ENCODE measurements around the gene NALCN.

Gene NALCN

DNA sequence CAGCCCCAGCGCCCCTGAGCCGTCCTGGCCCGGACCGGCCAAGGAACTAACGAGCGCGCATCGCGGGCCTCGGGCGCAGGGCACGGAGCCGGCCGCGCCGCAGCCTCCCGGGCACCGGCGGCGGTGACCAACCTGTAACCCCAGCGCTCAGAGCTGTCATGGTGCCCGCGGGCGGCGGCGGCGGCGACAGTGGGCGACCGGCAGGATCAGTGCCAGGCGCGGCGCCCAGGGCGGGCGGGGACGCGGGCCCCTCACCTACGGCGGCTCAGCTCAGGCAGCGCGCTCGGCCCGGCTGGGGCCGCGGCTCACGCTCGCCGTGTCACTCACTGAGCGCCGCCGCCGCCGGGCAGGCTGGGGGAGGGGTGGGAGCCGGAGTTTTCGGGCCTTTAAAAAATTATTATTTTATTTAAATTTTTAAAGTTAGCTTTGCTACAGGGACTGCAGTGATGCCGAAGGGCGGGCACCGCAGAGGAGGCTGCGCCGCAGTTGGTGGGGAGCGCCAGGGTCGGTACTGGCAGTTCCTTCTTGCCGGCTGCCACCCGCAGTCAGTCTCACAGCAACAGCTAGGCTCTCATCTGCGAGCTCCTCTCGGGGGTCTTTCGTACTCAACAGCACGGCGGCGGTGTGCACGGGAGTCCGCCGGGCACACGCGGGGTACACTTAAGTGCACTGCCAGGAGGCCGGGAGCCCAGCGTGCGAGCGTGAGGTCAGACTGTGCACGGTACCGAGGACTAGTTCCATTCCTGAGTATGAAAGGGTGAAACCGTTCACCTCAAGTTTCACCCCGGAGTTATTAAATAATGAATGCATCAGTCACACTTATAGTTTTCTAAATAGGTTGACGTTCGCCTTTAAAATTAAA is at the start of gene NALCN:
TSS of gene NALCN (minus strand) at position 328 of the 862 bp plus-strand sequence. CDS start 17,382 bp downstream, outside the sequence.
- DNase-seq (ENCODE audit: low read depth in 1 of 2, low spot score in 1 of 2): no peak

DNA sequence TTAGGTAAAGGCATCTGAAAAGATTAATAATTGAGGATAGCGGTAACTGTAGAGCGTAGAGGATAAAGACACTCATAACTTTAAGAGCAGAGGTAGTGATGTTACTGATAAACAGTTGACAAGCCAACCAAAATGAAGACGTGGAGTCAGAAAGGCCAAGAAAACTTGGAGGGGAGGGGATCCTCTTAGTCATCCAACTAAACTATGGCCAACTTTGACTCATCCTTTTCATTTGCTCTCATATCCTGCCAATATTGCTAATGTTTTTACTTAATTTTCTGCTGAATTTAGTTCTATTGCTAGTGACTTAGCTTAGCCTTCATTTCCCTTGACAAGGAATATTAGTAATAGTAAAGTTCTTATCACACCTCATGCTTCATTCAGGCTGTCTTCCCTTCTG is 49.6 kb upstream of the NALCN start:
- no peak for DNase-seq (ENCODE audit: low read depth in 1 of 2, low spot score in 1 of 2)

DNA sequence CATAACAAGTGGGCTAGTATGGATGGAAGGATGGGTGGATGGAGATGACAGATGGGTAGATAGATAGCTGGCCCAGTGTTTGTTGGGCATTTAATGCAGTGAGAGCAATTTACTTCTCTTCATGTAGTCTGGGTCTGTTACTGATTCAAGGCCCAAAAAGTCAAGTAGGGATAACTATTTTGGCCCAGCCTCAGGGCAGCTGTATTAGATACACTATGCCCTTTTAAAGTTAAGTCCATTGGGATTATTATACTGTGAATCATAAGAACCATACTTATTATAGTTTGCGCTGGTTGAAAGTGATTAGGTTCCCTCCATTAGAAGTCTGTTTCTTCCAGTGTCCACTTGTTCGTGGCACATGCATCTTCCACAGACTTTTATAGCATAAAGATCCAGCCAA is 40.9 kb upstream of the NALCN start:
- no peak for DNase-seq (ENCODE audit: low read depth in 1 of 2, low spot score in 1 of 2)

DNA sequence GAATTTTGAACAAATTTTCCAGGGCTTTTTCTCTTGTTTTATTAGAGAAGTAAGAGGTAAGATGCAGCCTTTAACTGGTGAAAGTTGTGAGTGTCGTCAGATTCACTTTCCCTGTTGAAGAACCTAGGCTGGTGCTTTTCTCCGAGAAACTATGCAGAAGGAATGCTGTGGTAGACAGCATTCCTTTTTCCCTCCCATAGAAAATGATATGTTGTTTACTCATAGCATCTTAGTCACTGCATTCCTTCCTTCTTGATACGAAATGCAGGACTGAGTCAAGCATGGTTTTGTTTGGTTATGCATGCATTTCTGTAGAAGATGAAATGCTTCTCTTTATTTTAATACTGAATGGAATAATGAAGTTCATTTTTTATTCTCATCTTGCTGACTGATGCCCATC is 39.6 kb upstream of the NALCN start:
- DNase-seq (ENCODE audit: low read depth in 1 of 2, low spot score in 1 of 2): no peak

DNA sequence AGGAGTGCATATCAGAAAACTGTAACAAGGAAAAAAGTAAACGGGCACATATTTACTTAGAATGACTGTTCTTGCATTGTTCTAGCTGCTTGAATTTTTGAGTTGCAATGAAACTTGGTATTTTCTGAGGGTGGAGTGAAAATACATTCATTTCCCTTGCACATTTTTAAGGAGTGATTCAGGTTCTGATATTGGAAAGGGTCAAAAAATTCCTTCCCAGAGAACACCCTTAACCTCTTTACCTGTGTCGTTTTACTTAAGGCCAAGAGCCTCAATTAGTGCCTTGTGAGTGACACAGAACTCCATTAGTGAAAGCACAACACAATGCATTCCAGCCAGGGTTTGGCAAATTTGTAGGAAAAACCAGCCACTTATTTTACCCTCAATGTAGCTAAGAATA is 38.5 kb upstream of the NALCN start:
- DNase-seq (ENCODE audit: low read depth in 1 of 2, low spot score in 1 of 2): no peak

DNA sequence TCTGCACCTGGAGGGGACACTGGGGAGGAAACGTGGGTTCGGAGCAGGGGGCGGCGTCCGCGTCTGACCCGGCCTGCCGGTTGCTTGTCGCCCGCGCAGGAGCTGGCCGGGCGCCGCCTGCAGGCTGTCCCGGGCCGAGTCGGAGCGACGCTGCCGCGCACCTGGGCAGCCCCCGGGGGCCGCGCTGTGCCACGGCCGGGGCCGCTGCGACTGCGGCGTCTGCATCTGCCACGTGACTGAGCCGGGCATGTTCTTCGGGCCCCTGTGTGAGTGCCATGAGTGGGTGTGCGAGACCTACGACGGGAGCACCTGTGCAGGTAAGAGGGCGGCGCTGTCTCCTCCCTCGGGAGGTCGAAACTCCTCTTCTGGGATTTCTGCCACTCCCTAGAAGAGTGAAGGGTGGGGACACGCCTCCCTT is 37.5 kb upstream of the NALCN start:
- DNase-seq (ENCODE audit: low read depth in 1 of 2, low spot score in 1 of 2): no peak

DNA sequence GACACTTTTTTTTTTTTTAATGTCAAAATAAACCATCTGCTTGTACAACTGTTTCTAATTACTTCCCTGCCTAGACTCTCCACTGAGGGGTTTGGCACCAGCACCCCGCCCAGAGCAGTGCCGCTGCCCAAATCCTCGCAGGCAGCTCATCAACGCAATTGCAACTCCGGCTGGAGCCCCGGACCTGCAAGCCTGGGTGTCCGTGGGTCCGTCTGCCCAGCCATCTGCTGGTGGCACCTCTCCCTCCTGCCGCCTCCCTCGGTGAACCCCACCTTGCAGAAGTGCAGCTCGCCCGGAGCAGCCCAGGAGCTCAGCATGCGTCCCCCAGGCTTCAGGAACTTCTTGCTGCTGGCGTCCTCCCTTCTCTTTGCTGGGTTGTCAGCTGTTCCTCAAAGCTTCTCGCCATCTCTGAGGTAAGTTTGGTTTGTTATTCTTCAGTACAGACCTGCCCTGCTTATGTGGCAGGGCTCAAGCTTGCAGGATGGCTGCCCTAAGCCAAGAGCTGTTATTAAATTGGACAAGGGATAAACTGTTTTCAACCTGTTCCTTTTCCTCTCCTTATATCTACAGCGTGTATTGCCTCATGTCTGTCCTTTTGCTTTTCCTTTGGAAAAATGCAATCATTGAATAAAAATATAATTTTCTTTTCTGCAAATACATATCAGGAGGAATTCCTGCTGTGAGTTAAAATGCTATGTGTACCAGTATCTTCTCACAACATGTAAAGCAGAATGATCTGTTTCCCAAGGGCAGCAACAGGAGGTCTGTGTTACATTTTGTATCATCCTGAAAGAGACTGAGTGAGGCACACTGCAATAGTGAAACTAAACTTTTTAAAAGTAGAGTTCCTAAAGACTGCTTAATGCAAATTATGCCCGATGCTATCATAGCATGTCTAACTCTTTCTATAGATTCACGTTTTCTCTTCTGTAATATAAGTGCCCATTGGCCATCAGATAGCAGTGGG is 36.5 kb upstream of the NALCN start, which contains the start of gene ITGBL1:
TSS of gene ITGBL1 (plus strand) at position 157 of the 967 bp plus-strand sequence. CDS start at position 316, 159 bp downstream.
- no peak for DNase-seq (ENCODE audit: low read depth in 1 of 2, low spot score in 1 of 2)

DNA sequence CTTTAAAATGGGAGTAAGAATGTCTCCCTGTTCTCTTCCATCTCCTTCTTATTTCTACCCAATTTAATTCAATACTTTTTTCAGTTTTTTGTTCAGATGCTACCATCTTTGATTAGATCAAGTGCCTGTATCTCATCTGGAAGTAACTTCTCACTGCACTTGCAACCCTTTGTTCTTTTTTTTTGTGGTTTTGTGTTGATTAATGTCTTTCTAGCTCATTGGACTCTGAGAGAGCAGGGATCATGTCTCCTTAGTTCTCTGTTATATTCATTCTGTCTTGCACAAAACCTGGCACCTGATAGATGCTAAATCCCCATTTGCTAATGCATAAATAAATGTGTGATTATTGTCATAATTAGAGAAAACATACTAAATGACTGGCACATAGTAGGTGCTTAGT is 35.3 kb upstream of the NALCN start:
- no peak for DNase-seq (ENCODE audit: low read depth in 1 of 2, low spot score in 1 of 2)

DNA sequence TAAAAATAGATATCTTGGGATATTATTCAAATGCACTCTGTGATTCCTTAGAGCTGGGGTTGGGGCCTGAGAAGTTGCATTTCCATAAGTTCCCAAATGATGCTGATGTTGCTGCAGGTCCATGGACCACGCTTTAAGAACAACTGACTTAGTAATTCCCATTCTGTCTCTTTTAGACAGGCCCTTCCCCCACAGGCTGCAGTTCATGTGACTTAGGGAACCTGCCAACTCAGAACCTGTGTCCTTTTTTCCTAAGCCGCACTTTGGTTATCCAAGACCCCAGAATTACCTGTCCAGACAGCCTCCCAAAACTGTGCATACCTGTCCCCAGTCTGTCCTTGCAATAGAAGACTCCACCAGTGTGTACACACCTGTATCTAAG is 34.4 kb upstream of the NALCN start:
- DNase-seq (ENCODE audit: low read depth in 1 of 2, low spot score in 1 of 2): no peak

DNA sequence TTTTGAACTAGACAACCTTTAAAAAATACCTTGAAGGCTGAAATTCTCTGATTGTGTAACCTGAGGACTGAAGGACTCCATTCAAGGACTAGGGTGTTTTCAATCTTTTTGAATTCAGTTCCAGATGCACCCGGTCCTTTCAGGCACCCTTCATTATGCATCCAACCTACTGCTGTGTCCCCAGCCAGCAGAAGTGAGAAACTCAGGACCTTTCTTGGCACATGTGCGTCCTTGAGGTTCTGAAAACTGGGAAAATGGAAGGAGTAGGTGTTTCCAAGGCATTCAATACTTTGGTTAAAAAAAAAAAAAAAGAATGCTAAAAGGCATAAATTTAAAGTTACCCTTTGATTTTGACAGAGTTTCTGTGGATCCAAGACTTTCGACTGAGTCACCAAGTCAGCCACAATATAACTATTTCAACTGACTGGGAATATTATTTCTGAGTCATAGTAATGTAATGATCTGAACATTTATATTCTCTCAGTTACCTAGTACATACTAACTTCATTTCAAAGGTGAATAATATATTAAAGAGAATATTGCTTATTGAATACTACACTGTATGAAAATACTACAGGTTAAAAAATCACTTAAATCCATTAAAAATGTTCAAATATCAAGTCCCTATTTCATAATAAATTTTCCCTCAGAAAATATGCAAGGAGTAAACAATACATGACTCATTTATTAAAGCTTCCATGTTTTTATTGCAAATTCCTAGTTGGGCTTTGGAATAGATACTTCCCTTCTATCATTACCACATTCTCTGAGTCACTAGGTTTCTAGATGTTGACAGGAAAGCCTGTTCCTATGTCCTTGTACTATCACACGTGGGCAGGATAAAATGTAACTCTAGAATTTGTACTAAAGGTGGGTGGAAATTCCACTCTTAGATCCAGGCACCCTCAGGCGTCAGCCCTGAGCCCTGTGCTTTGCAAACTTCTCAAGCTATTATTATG is 33.8 kb upstream of the NALCN start:
- DNase-seq (ENCODE audit: low read depth in 1 of 2, low spot score in 1 of 2): no peak

DNA sequence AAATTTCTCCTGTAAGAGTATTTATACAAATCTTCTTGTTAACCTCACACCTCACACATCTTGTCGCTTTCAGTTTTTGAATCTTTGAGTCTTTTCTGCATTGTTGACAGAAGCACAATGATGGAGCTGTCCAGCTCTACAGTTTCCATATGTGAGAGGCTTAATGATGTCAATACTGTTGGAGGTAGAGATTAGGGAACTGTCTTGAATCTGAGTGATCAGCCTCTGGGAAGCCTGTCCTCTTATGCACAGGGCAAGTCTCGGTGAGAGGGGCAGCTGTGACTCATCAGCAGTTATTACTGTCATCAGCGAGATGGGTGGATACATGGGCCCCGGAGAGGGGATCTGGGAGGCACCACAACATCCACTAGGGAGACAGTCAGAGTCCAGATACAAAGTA is 31.5 kb upstream of the NALCN start:
- DNase-seq (ENCODE audit: low read depth in 1 of 2, low spot score in 1 of 2): no peak

DNA sequence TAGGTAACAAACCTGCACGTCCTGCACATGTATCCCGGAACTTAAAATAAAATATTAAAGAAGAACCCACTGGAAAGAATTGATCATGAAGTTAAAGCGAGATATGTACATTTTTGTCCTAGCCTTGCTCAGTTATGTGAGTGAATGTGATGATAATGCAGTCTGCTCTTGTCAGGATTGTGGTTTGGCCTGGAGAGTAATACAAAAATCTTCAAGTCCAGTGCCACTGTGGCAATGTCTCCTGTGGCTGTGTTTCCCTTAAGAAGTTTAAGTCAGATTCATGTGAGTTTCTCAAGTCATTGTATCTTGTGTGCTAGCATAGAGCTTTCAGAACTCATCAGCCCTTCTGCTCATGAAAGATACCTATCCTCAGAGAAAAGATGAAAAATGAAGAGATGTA is 18.2 kb upstream of the NALCN start:
- DNase-seq (ENCODE audit: low read depth in 1 of 2, low spot score in 1 of 2): no peak

DNA sequence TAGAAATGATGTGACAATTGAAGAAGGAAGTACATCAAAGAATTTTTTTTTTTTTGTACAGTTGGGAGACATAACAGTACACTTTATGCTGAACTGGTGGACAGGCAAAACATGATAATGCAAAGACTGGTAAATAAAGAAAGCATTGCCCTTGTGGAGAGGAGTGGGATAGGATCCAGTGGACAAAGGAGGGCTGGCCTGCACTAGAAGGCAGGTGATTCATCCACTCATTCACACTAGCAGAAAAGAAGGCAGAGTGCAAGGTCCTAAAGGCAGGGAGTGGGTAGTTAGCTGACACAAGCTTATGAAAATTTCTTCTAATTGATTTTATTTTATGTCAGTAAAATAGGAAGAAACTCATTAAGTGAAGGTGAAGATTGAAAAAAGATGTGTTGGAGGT is 17.6 kb upstream of the NALCN start:
- DNase-seq (ENCODE audit: low read depth in 1 of 2, low spot score in 1 of 2): no peak

DNA sequence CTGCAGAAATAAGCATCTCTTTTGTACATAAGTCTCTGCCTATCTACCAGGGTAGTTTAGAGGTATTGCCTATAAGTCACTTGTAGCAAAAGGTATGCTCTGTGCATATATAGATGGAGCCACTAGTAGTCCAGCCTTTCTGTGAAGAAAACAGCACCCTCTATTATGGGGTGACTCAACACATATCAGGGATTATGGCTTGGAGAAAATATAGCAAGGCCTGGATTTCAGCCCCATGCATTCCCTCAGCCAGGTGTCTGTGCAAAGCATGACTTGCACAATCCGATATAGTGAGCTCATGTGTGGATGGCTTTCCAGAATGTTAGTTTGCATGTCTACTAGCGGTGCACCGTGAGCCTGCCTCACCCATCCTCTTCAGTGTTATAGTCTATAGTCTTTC is 13.4 kb upstream of the NALCN start:
- no peak for DNase-seq (ENCODE audit: low read depth in 1 of 2, low spot score in 1 of 2)

DNA sequence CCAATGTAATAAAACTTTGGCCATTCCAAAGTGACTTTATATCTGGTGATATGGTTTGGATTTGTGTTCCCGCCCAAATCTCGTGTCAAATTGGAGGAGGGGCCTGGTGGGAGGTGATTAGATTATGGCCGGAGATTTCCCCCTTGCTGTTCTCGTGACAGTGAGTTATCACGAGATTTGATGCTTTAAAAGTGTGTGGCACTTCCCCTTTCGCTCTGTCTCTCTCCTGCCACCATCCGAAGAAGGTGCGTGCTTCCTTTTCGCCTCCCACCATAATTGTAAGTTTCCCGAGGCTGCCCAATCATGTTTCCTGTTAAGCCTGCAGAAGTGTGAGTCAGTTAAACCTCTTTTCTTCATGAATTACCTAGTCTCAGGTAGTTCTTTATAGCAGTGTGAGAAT is 9.3 kb upstream of the NALCN start:
- no peak for DNase-seq (ENCODE audit: low read depth in 1 of 2, low spot score in 1 of 2)

DNA sequence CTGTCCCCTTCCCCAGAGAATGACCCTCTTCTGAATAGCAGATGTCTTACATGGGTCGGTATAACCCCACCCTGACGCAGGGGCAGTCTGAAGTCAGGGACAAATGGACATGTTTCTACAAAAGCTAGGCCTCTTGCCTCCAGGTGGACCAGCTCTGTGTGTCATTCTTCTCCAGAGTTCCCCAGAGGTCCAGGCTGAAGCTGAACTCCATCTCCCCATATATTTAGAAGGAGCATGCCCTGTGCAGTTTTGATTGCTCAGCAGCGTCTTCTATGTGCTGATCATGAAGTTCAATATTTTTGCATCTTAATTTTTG is 8.8 kb upstream of the NALCN start:
- DNase-seq (ENCODE audit: low read depth in 1 of 2, low spot score in 1 of 2): no peak

DNA sequence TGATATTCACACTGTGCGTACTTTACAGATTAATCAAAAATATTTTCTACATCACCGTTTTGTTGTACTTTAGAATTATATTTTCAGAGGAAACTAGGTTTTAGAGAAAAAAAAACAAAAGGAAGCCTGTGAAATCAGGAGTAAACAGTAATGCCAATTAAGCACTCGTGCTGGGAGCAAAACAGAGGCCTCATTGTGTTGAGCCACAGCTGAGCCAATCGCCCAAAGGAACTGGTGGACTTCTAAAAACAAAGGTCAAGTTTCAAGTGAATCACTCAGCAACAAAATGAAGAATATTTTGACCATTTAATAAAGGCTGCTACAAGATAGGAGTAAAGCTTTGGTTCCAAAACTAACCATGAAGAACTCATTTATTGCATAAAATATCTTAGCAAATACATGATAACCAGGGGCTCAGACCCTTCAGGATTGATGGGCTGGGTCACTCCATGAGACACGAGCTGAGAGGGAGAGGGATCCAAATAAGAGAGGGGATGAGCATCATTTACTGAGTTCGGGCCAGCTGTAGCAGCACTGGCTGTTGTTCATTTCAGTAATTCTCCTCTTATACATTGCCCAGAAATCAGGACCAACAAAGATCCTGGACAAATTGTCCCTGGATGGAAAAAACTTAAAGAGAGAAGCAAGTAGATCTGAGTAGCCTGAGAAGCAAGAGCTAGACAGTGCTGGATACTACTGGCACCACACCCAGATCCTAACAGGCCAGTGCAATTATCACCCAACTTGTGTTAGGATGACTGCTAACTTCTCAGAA is 8.3 kb upstream of the NALCN start:
- DNase-seq (ENCODE audit: low read depth in 1 of 2, low spot score in 1 of 2): no peak

DNA sequence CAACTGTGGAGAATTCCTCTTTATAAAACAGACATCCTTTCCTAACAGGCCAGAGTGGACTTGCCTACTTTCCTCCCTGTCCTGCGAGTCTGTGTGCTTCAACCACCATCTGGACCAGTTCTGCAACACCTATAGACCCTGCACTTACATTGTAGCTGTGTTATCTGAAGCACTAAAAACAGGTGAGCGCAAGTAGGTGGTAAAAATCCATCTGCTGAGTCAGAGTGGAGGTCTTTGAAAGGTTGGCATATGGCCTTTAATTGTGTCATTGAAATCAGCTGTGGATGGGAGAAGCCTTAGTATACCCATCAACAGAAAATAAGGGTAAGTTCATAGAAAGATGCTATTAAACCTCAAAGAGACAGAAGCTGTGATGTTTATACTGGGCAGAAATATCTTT is 7.6 kb upstream of the NALCN start:
- DNase-seq (ENCODE audit: low read depth in 1 of 2, low spot score in 1 of 2): no peak

DNA sequence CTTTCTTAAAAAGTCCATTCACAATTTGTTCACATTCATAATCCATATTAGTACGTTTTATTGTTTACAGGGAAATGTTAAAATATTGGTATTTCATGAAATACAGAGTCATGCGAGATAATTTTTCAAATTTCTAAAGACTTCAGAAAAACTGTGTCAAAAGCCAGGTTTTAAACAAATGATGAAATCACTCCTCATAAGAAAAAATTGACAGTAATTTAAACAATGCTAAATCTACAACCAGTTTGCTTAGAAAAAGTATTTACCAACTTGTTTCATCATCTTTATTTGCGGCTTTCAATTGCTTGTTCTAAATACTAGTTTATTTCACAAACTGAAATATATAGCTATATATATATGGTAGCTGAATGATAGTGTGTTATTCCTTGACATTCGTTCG is 1.2 kb upstream of the NALCN start:
- DNase-seq (ENCODE audit: low read depth in 1 of 2, low spot score in 1 of 2): no peak

DNA sequence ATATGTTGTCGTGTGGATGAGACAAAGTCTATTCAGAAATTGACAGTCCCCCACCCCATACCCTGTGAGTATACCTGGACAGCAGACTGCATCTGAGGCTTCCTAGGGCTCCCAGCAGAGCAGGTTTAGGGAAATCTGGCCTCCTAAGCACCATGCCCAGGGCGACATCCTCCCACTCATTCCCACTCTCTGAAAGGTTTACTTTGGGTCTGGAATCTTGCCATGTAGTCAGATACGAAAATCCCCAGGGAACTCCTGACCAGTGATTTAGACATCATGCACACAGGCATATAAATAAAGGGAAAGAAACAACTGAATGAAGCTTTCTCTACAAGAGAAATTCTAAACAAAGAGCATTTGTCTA is 717 bp upstream of the NALCN start:
- no peak for DNase-seq (ENCODE audit: low read depth in 1 of 2, low spot score in 1 of 2)

Data from activated T-helper 1 cell treated with anti-CD3 and anti-CD28 coated beads, Interleukin-2, amount 50 U/mL, for 16 hours (primary cell).